LNCAP (cell line): ENCODE data around the gene GOLT1A.

ENCODE experiments used
- CTCF ChIP-seq: fragments of 450-650 bp; IDR thresholded peaks from 2 replicates; pipeline ENCODE4 v1.5.1; 2017; ENCODE audit warnings: mild to moderate bottlenecking

The GOLT1A gene

DNA sequence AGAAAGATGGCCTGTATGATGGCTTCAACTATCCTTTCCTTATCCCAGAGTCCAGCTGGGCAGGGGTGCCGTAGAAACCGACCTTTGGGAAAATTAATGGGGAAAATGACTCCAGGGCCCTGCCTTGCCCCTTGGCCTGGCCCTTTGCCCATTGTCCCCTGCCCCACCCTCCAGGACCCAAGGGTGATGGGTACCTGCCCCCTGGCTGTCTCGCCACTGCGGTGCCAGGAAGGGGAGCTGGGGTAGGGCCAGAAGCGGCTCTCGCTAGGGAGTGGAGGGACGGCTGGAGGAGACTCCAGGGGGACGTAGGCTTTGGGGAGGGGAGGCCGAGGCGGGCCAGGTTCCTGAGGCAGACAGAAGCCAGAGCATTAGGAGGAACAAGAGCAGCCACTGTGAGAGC is 29.1 kb upstream of the GOLT1A start:
- no peak for TF ChIP-seq CTCF

- TF ChIP-seq CTCF = no peak
Measured at GRCh38 chr1:204241914-204242313, 28.1 kb upstream of the GOLT1A start.

DNA sequence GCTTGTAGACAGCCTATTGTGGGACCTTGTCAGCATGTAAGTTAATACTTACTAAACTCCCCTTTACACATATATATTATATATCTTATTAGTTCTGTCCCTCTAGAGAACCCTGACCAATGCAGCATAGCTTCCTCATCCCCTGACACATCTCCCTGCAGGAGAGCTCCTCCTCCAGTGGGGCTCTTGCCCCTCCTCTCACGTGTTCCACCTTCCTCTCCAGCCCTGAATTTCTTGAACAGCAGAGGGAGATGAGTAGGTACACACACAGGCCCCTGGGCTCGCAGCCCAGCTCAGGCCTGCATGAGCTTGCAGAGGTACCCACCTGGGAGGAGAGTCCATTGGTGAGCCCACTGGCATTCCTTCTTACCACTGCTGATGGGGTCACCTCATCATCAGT is 27.3 kb upstream of the GOLT1A start:
- TF ChIP-seq CTCF = no peak

GRCh38 chr1:204240233-204240632 is 26.4 kb upstream of the GOLT1A start:
- TF ChIP-seq CTCF = no peak

GRCh38 chr1:204232526-204232925 is 18.7 kb upstream of the GOLT1A start:
- TF ChIP-seq CTCF = no peak

- TF ChIP-seq CTCF = no peak
Measured at GRCh38 chr1:204230211-204230610, 16.4 kb upstream of the GOLT1A start.

DNA sequence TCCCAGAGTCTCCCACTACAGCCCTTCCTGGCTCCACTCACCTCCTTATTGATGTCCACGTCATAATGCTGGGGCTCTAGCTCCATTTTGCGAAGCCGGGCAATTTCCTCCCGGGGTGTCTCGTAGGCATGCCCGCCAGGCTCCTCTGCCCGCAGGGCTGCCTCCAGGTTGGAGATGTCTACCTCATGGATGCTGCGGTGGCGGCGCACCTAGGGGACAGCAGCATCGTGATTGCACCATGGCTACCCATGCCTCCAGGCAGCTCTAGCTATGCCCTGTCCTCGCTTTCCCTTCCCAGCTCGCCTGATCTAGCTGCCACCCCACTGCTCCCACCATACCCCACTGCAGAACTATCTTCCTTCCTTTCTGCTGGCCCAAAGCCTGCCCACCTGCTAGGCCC is 15.1 kb upstream of the GOLT1A start:
- TF ChIP-seq CTCF = no peak

- no peak for TF ChIP-seq CTCF
Measured at GRCh38 chr1:204227996-204228785, 14.4 kb upstream of the GOLT1A start.
